ENCODE results near the gene SMCO3. TPM values are rescaled to one million over a fixed set of nuclear protein-coding genes. Genes with fewer than 3 reads are reported as not detected.

The SMCO3 gene
- total RNA-seq, 2 donors from 2014 or later = 1.3 to 4.3 TPM

- no peak overlapping the region for H3K27ac ChIP-seq
Observed at GRCh38 chr12:14772946-14773345, 41.0 kb downstream of the SMCO3 start.

GRCh38 chr12:14771651-14772137 lies 42.3 kb downstream of the SMCO3 start:
- no peak overlapping the region for H3K4me3 ChIP-seq
- ATAC-seq (no peak), DNase-seq (no peak)
- 29 to 31% methylated on average over 6 of the region's 6 CpGs for WGBS, 2 donors
- intact Hi-C loops (cut with DNase I) = no loop called here
- peaks cover 38% of the 10 kb centered on the region for H3K4me1 ChIP-seq
- H3K36me3 ChIP-seq (replicated peaks in 1 of 2; ENCODE audit: insufficient read depth in 1 of 2, low read depth in 2 of 2) = no peaks in the 10 kb centered on the region
- no peaks in the 10 kb centered on the region for H3K9me3 ChIP-seq
- TF ChIP-seq POLR2A (IDR thresholded peaks at IDR 0.05) (no peak), CTCF (IDR thresholded peaks at IDR 0.05) (no peak)
- H3K27me3 ChIP-seq = no peaks in the 10 kb centered on the region
- peak overlapping the region in 3 of 4 donors; percentile 97 to 98 (median 98) for H3K27ac ChIP-seq

More at GRCh38 chr12:14772946-14773345, 41.0 kb downstream of the SMCO3 start:
- intact Hi-C loops (cut with DNase I) = no loop called here
- Histone ChIP-seq H3K4me1 (peaks cover 39% of the 10 kb centered on the region), H3K27me3 (no peaks in the 10 kb centered on the region), H3K4me3 (no peak overlapping the region), H3K9me3 (no peaks in the 10 kb centered on the region), H3K36me3 (replicated peaks in 1 of 2; ENCODE audit: insufficient read depth in 1 of 2, low read depth in 2 of 2) (no peaks in the 10 kb centered on the region)
- ATAC-seq (no peak), DNase-seq (no peak)
- 81 to 83% methylated on average over 5 of the region's 5 CpGs for WGBS, 2 donors
- TF ChIP-seq POLR2A (IDR thresholded peaks at IDR 0.05) (no peak), CTCF (IDR thresholded peaks at IDR 0.05) (no peak)

GRCh38 chr12:14770496-14771461 lies 43.2 kb downstream of the SMCO3 start:
- TF ChIP-seq CTCF (IDR thresholded peaks at IDR 0.05) = peak in 2 of 7 experiments; percentile 4 to 7
- peak; percentile 96 to 100 (median 100) for TF ChIP-seq POLR2A (IDR thresholded peaks at IDR 0.05)
- ATAC-seq (peak; percentile 47), DNase-seq (peak; percentile 97 to 98 (median 98))
- H3K9me3 ChIP-seq = no peaks in the 10 kb centered on the region
- H3K36me3 ChIP-seq (replicated peaks in 1 of 2; ENCODE audit: insufficient read depth in 1 of 2, low read depth in 2 of 2) = no peaks in the 10 kb centered on the region
- WGBS, 2 donors = 0 to 1% methylated on average over 33 to 56 of the region's 56 CpGs
- no peaks in the 10 kb centered on the region for H3K27me3 ChIP-seq
- peak overlapping the region; percentile 96 to 98 (median 98) for H3K27ac ChIP-seq
- intact Hi-C loops (cut with DNase I) = no loop called here
- peaks cover 36% of the 10 kb centered on the region for H3K4me1 ChIP-seq
- peak overlapping the region; percentile 28 to 85 for H3K4me3 ChIP-seq

GRCh38 chr12:14769969-14770495 lies 44.0 kb downstream of the SMCO3 start:
- H3K4me3 ChIP-seq = peak overlapping the region; percentile 28 to 85
- no peaks in the 10 kb centered on the region for H3K9me3 ChIP-seq
- ATAC-seq (peak; percentile 64), DNase-seq (peak; percentile 87 to 92 (median 90))
- peak; percentile 69 to 90 (median 86) for TF ChIP-seq POLR2A (IDR thresholded peaks at IDR 0.05)
- TF ChIP-seq CTCF (IDR thresholded peaks at IDR 0.05) = peak; percentile 66 to 98 (median 93)
- H3K27ac ChIP-seq = peak overlapping the region; percentile 96 to 98 (median 98)
- 0% methylated on average over 1 to 38 of the region's 38 CpGs for WGBS, 2 donors
- H3K27me3 ChIP-seq = no peaks in the 10 kb centered on the region
- H3K4me1 ChIP-seq = peaks cover 40% of the 10 kb centered on the region
- no peaks in the 10 kb centered on the region for H3K36me3 ChIP-seq (replicated peaks in 1 of 2; ENCODE audit: insufficient read depth in 1 of 2, low read depth in 2 of 2)
- intact Hi-C loops (cut with DNase I) = no loop called here
